Glutamatergic neuron (in vitro differentiated cells): ENCODE results near the gene FGF19. TPM values are rescaled to one million over a fixed set of nuclear protein-coding genes. Genes with fewer than 3 reads are reported as not detected.
A peak's percentile ranks its signal among the peaks of the same experiment; 100 is the strongest.

Experiments
- DNase-seq: peaks from one replicate; pipeline ENCODE4 v3.0.0; 2022
- H3K27ac Mint-ChIP-seq: one replicate; pipeline ENCODE4 v1.8.0; 2020; ENCODE audit warnings: mild to moderate bottlenecking, mixed read lengths, inconsistent platforms; ENCODE audit not compliant: unreplicated experiment
- H3K27me3 Mint-ChIP-seq: one replicate; pipeline ENCODE4 v1.8.0; 2020; ENCODE audit warnings: mild to moderate bottlenecking, moderate library complexity, mixed read lengths, inconsistent platforms; ENCODE audit not compliant: unreplicated experiment
- H3K36me3 Mint-ChIP-seq: one replicate; pipeline ENCODE4 v1.8.0; 2020; ENCODE audit warnings: mild to moderate bottlenecking, mixed read lengths, inconsistent platforms; ENCODE audit not compliant: unreplicated experiment
- H3K4me1 Mint-ChIP-seq: one replicate; pipeline ENCODE4 v1.8.0; 2020; ENCODE audit warnings: mild to moderate bottlenecking, low read depth, mixed read lengths, inconsistent platforms; ENCODE audit not compliant: unreplicated experiment
- H3K4me3 Mint-ChIP-seq: one replicate; pipeline ENCODE4 v1.8.0; 2020; ENCODE audit warnings: mild to moderate bottlenecking, mixed read lengths, inconsistent platforms; ENCODE audit not compliant: unreplicated experiment
- H3K9me3 Mint-ChIP-seq: one replicate; pipeline ENCODE4 v1.8.0; 2020; ENCODE audit warnings: mild to moderate bottlenecking, moderate library complexity, mixed read lengths, inconsistent platforms; ENCODE audit not compliant: unreplicated experiment
- total RNA-seq: library from RNA; stranded (reverse); fragmentation: NEBNext Ultra II Directional; extraction: Animal tissue kit (Norgen Biotek cat#: 25700); gene quantifications from one replicate; pipeline ENCODE4 v1.2.1, GENCODE V29; 2021; ENCODE audit not compliant: unreplicated experiment
- TF ChIP-seq, protein P1 (sequence below): fragments of 200-600 bp; sonication (generic); IDR thresholded peaks from one replicate; pipeline ENCODE4 v1.5.0; 2021; ENCODE audit not compliant: partially characterized antibody, unreplicated experiment

Gene FGF19
- total RNA-seq, 1 donor from 2014 or later, result 5.1 TPM

DNA sequence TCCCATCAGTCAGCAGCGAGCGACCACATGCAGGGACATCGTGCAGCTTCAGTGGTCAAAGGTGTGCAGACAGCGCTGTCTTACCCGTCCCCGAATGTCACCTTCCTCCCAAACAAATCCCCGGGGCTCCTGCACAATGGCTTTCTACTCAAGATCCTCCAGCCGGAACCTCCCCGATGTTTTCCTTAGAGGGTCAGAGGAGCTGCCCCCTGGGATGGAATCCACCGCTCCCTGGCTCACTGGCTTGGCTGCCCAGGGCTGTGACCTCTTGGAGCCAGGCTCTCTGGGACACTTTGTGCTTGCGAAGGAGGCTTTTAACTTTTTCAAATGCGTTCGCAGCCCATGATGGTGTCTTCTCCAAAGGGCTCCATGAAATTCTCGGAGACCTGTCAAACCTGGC is 17.3 kb upstream of the FGF19 start:
- Mint-ChIP-seq H3K27ac (no peak overlapping the region), H3K4me3 (no peak overlapping the region), H3K27me3 (peaks cover 7% of the 10 kb centered on the region), H3K9me3 (no peaks in the 10 kb centered on the region), H3K4me1 (peaks cover 5% of the 10 kb centered on the region), H3K36me3 (no peaks in the 10 kb centered on the region)
- TF ChIP-seq, protein P1, sequence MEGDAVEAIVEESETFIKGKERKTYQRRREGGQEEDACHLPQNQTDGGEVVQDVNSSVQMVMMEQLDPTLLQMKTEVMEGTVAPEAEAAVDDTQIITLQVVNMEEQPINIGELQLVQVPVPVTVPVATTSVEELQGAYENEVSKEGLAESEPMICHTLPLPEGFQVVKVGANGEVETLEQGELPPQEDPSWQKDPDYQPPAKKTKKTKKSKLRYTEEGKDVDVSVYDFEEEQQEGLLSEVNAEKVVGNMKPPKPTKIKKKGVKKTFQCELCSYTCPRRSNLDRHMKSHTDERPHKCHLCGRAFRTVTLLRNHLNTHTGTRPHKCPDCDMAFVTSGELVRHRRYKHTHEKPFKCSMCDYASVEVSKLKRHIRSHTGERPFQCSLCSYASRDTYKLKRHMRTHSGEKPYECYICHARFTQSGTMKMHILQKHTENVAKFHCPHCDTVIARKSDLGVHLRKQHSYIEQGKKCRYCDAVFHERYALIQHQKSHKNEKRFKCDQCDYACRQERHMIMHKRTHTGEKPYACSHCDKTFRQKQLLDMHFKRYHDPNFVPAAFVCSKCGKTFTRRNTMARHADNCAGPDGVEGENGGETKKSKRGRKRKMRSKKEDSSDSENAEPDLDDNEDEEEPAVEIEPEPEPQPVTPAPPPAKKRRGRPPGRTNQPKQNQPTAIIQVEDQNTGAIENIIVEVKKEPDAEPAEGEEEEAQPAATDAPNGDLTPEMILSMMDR, result no peak
- DNase-seq, result no peak

DNA sequence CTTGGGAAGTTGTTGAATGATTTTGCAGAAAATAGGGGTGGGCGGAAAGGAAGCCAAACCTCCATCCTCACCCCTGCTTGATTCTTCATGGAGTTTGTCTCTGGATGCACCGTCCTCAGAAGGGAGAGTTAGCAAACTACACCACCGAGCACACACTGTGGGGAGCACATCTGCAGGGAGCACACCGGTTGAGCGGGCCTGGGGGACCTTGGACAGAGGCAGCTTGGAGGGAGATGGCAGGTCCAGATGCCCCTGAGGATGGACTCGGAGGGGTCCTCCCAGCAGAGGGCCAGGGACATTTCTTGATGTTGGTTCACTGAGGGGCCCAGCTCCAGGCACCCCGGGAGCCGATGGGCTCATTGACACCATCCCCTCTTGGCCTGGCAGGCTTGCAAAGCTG is 15.1 kb upstream of the FGF19 start:
- H3K27me3 Mint-ChIP-seq, result peaks cover 4% of the 10 kb centered on the region
- peaks cover 5% of the 10 kb centered on the region for H3K4me1 Mint-ChIP-seq
- no peak for DNase-seq
- H3K4me3 Mint-ChIP-seq, result peak overlapping the region; percentile 25
- H3K36me3 Mint-ChIP-seq, result no peaks in the 10 kb centered on the region
- TF ChIP-seq, protein P1, result no peak
- H3K27ac Mint-ChIP-seq, result no peak overlapping the region
- no peaks in the 10 kb centered on the region for H3K9me3 Mint-ChIP-seq

DNA sequence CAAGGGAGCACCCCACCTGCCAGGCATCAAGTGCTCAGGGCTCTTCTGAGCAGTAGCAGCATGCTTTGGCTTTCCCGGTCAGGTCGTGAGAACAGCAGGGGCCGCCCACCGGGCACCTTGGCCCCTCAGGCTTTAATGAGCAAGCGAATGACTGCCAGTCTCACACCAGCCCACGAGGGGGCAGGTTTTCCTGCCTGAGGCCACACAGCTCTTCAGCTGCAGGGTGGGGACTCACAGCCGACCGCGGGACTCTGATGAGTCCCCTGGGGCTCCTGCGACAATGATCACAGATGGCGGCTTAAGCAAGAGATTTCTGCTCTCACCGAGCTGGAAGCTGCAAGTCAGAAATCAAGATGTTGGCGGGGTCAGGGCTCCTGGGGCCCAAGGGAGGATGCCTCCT is 14.3 kb upstream of the FGF19 start:
- no peaks in the 10 kb centered on the region for H3K36me3 Mint-ChIP-seq
- no peaks in the 10 kb centered on the region for H3K9me3 Mint-ChIP-seq
- peak overlapping the region; percentile 31 for H3K27ac Mint-ChIP-seq
- H3K27me3 Mint-ChIP-seq, result peaks cover 4% of the 10 kb centered on the region
- DNase-seq, result peak; percentile 88
- H3K4me1 Mint-ChIP-seq, result peaks cover 5% of the 10 kb centered on the region
- H3K4me3 Mint-ChIP-seq, result peak overlapping the region; percentile 46
- TF ChIP-seq, protein P1, result peak; percentile 89

DNA sequence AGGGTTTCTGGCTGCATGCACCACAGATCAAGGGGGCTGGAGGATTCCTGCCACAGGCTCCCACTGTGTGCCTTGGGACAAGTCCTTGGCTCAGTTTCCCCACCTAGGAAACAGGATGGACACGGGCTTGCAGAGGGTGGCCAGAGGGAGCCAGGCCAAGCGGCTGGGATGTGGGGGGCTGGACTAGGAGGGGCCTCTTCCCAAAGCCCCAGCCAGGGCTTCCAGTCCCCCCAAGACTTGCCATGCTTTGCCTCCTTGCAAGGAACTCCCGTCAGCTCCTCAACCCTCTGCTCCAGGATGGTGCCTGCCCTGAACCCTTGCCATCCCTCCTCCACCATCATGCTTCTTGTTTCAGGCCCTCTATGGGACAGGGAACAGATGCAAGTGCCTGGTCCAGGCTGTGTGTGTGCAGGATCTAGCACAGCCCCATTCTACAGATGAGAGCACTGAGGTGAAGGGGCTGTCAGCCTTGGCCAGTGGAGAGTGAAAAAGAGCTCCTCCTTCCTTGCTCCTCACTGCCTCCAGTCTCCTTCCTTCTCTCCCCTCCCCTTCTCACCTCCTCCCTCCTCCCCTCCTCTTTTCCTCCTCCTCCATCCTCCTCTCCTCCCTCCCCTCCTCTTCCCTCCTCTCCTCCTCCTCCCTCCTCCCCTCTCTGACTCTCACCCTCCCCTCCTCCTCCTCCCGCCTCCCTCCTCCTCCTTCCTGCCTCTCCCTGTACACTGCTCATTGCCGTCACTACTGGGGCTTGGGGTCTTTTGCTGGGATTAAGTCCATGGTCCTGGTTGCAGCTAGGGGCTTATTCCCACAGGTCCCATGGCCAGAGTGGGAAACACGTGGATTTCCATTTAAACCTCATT is 13.3 kb upstream of the FGF19 start:
- Mint-ChIP-seq H3K27ac (no peak overlapping the region), H3K4me3 (no peak overlapping the region), H3K27me3 (peaks cover 2% of the 10 kb centered on the region), H3K4me1 (peaks cover 5% of the 10 kb centered on the region), H3K36me3 (no peaks in the 10 kb centered on the region), H3K9me3 (no peaks in the 10 kb centered on the region)
- TF ChIP-seq, protein P1, result no peak
- no peak for DNase-seq

DNA sequence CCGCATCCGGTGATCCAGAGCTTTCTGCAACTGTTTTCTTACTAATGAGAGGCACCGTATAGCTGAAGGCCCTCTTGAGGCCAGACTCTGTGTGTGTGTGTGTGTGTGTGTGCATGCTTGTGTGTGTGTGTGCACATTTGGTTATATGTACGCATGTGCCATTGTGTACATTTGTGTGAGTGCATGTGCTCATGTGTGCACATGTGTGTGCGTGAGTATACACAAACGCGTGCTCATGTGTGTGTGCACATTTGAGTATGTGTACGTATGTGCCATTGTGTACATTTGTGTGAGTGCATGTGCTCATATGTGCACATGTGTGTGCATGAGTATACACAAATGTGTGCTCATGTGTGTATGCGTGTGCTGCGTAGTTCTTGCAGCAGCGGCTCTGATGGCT is 12.3 kb upstream of the FGF19 start:
- no peak for DNase-seq
- TF ChIP-seq, protein P1, result no peak
- H3K36me3 Mint-ChIP-seq, result no peaks in the 10 kb centered on the region
- peaks cover 4% of the 10 kb centered on the region for H3K27me3 Mint-ChIP-seq
- H3K27ac Mint-ChIP-seq, result no peak overlapping the region
- no peaks in the 10 kb centered on the region for H3K9me3 Mint-ChIP-seq
- H3K4me1 Mint-ChIP-seq, result peaks cover 5% of the 10 kb centered on the region
- no peak overlapping the region for H3K4me3 Mint-ChIP-seq
